Gastroesophageal sphincter (tissue), 3 donors: ENCODE data around the gene RESP18.

Source experiments
- CTCF ChIP-seq, 4 experiments: fragments of 200-600 bp in 2 of 4; fragments of 450-650 bp in 2 of 4; sonication (generic) in 1 of 4; IDR thresholded peaks; one replicate each; pipeline ENCODE4 v1.5.1; 2017 to 2019; ENCODE audit warnings: antibody characterized with exemption in 4 of 4, mild to moderate bottlenecking in 2 of 4, moderate library complexity in 2 of 4
- POLR2A ChIP-seq, 2 donors: fragments of 450-650 bp; IDR thresholded peaks; one replicate each; pipeline ENCODE4 v1.6.1; 2017; ENCODE audit warnings: antibody characterized with exemption in 2 of 2, mild to moderate bottlenecking in 2 of 2, moderate library complexity in 1 of 2
- POLR2AphosphoS5 ChIP-seq: sonication (generic); formaldehyde crosslinking; IDR thresholded peaks from one replicate; pipeline ENCODE4 v1.6.1; 2017; ENCODE audit warnings: antibody characterized with exemption

DNA sequence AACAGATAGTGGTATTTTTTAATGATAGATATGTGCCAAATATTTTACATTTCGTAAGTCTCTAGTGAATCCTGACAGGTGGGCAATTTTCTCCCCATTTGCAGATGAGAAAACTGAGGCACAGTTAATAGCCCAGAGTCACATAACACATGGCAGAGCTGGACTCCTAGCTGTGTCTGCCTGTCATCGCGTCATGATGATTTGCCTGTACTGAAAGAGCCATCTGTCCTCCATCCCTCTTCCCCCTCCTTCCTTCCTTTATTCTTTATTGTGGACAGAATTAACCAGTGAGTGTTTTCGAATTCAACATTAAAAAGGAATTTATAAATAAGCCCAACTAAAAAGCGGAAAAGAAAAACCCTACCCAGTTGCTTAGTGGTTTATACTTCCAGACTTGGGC is 50.2 kb downstream of the RESP18 start:
- no peak for TF ChIP-seq CTCF (IDR thresholded peaks at IDR 0.05)
- TF ChIP-seq POLR2AphosphoS5 = no peak
- no peak for TF ChIP-seq POLR2A (IDR thresholded peaks at IDR 0.05)
